GM23338 (cell line): ENCODE measurements around the gene PPP1R9A. TPM values are rescaled to one million over a fixed set of nuclear protein-coding genes. Genes with fewer than 3 reads are reported as not detected.

ENCODE experiments used
- ATAC-seq: fragments of 200-7000 bp; cut with Tn5 transposase; 3 replicates; pipeline ENCODE4 v1.9.1; 2020
- DNase-seq: peaks from one replicate; pipeline ENCODE4 v3.0.0-alpha.2; 2015; ENCODE audit warnings: low spot score
- H2AFZ ChIP-seq: fragments of 200-600 bp; sonication (generic); 2 replicates; pipeline ENCODE4 v1.8.0; 2016; ENCODE audit warnings: antibody characterized with exemption, mild to moderate bottlenecking, moderate library complexity
- H3F3A ChIP-seq: fragments of 200-600 bp; sonication (generic); replicated peaks from 2 replicates; pipeline ENCODE4 v1.8.0; 2017; ENCODE audit warnings: antibody characterized with exemption, mixed run types, low read depth
- H3K27ac ChIP-seq: fragments of 200-600 bp; sonication (generic); 2 replicates; pipeline ENCODE4 v1.6.1; 2016; ENCODE audit warnings: low read depth
- H3K27me3 ChIP-seq: fragments of 200-600 bp; sonication (generic); 2 replicates; pipeline ENCODE4 v1.8.0; 2016; ENCODE audit warnings: mild to moderate bottlenecking, mixed run types, moderate library complexity; ENCODE audit not compliant: insufficient read depth
- H3K36me3 ChIP-seq: fragments of 200-600 bp; sonication (generic); 2 replicates; pipeline ENCODE4 v1.8.0; 2016; ENCODE audit warnings: mild to moderate bottlenecking; ENCODE audit not compliant: insufficient read depth
- H3K4me1 ChIP-seq: fragments of 200-600 bp; sonication (generic); 2 replicates; pipeline ENCODE4 v1.8.0; 2016; ENCODE audit warnings: mild to moderate bottlenecking, moderate library complexity; ENCODE audit not compliant: insufficient read depth
- H3K4me2 ChIP-seq: fragments of 200-600 bp; sonication (generic); 2 replicates; pipeline ENCODE4 v1.7.1; 2017; ENCODE audit warnings: mixed run types
- H3K4me3 ChIP-seq: fragments of 200-600 bp; sonication (generic); 2 replicates; pipeline ENCODE4 v1.6.1; 2016; ENCODE audit warnings: mixed run types
- H3K79me2 ChIP-seq: fragments of 200-600 bp; sonication (generic); replicated peaks from 2 replicates; pipeline ENCODE4 v1.8.0; 2017; ENCODE audit warnings: mild to moderate bottlenecking; ENCODE audit not compliant: insufficient read depth
- H3K9me2 ChIP-seq: fragments of 200-600 bp; sonication (generic); 2 replicates; pipeline ENCODE4 v1.8.0; 2017; ENCODE audit not compliant: insufficient read depth
- H4K20me1 ChIP-seq: fragments of 200-600 bp; sonication (generic); replicated peaks from 2 replicates; pipeline ENCODE4 v1.8.0; 2017; ENCODE audit warnings: mild to moderate bottlenecking; ENCODE audit not compliant: insufficient read depth
- H3K27ac Mint-ChIP-seq: 2 replicates; pipeline ENCODE4 v1.8.0; 2020; ENCODE audit warnings: inconsistent platforms, mild to moderate bottlenecking, moderate library complexity, mixed read lengths
- H3K27me3 Mint-ChIP-seq: 3 replicates; pipeline ENCODE4 v1.8.0; 2022; ENCODE audit warnings: low read depth, mild to moderate bottlenecking, moderate library complexity, mixed read lengths, inconsistent platforms; ENCODE audit not compliant: insufficient read depth, poor library complexity
- H3K36me3 Mint-ChIP-seq: 3 replicates; pipeline ENCODE4 v1.8.0; 2021; ENCODE audit warnings: low read depth, mild to moderate bottlenecking, inconsistent platforms, moderate library complexity, mixed read lengths
- H3K4me1 Mint-ChIP-seq: 3 replicates; pipeline ENCODE4 v1.8.0; 2020; ENCODE audit warnings: mild to moderate bottlenecking, inconsistent platforms, mixed read lengths
- H3K4me3 Mint-ChIP-seq: 3 replicates; pipeline ENCODE4 v1.8.0; 2021; ENCODE audit warnings: moderate library complexity, mild to moderate bottlenecking, inconsistent platforms, mixed read lengths
- H3K9me3 Mint-ChIP-seq: 3 replicates; pipeline ENCODE4 v1.8.0; 2020; ENCODE audit warnings: moderate library complexity, mild to moderate bottlenecking, inconsistent platforms, mixed read lengths
- CREB1 ChIP-seq: fragments of 250-450 bp; sonication (Bioruptor Pico); IDR thresholded peaks from 2 replicates; pipeline ENCODE4 v1.5.0; 2020; ENCODE audit warnings: low read depth, mild to moderate bottlenecking, moderate library complexity
- CTCF ChIP-seq, 2 experiments: fragments of 200-600 bp in 1 of 2; sonication (generic) in 1 of 2; conservative IDR thresholded peaks; 2 replicates each; pipeline versions ENCODE4 v1.5.1 to v1.6.1; 2016 to 2017; ENCODE audit warnings: antibody characterized with exemption in 2 of 2, low read depth in 2 of 2, mild to moderate bottlenecking in 2 of 2, moderate library complexity in 1 of 2
- EZH2 ChIP-seq: fragments of 200-600 bp; sonication (generic); IDR thresholded peaks from one replicate; pipeline ENCODE4 v1.8.0; 2017; ENCODE audit warnings: antibody characterized with exemption, mild to moderate bottlenecking, low read depth; ENCODE audit not compliant: unreplicated experiment
- JUNB ChIP-seq: IDR thresholded peaks from one replicate; pipeline ENCODE4 v1.6.1; 2016; ENCODE audit warnings: antibody characterized with exemption; ENCODE audit not compliant: unreplicated experiment
- POLR2AphosphoS5 ChIP-seq: IDR thresholded peaks from 2 replicates; pipeline ENCODE4 v1.6.1; 2016; ENCODE audit warnings: antibody characterized with exemption, low read depth
- STAT1 ChIP-seq: IDR thresholded peaks from one replicate; pipeline ENCODE4 v1.6.1; 2016; ENCODE audit warnings: antibody characterized with exemption; ENCODE audit not compliant: unreplicated experiment
- ZNF114 ChIP-seq: fragments of 250-450 bp; sonication (Bioruptor Pico); IDR thresholded peaks from 2 replicates; pipeline ENCODE4 v1.5.0; 2020; ENCODE audit warnings: mild to moderate bottlenecking, moderate library complexity
- ZNF462 ChIP-seq: fragments of 250-450 bp; sonication (Bioruptor Pico); IDR thresholded peaks from 2 replicates; pipeline ENCODE4 v1.5.0; 2020; ENCODE audit warnings: mild to moderate bottlenecking, moderate library complexity
- polyA plus RNA-seq: library from polyadenylated mRNA; unstranded; fragments of >200 nt; fragmentation: Nextera tagmentation; extraction: Ambion mirVana; gene quantifications from 2 replicates; pipeline ENCODE4 v1.2.1, GENCODE V29; 2016
- total RNA-seq: library from RNA; depleted of rRNA; stranded (reverse); fragments of >200 nt; shearing (Covaris generic); gene quantifications from 2 replicates; pipeline ENCODE4 v1.2.3, GENCODE V29; 2014

Gene PPP1R9A
- total and polyA plus RNA-seq, 2 experiments from 2014 or later: 10.6 to 31.8 TPM

GRCh38 chr7:94888995-94889523 lies 18.3 kb upstream of the PPP1R9A start:
- H3K9me3 Mint-ChIP-seq: no peaks in the 10 kb centered on the region
- Histone ChIP-seq H4K20me1 (no peaks in the 10 kb centered on the region), H3K27ac (no peak overlapping the region), H3K9me2 (peaks cover 5% of the 10 kb centered on the region; the same call in 1 of the 2 replicates), H3K4me3 (no peak overlapping the region), H3K79me2 (no peaks in the 10 kb centered on the region), H3K36me3 (no peaks in the 10 kb centered on the region), H2AFZ (no peak overlapping the region; the same call in 1 of the 2 replicates), H3K27me3 (no peaks in the 10 kb centered on the region), H3K4me2 (no peak overlapping the region), H3K4me1 (no peaks in the 10 kb centered on the region), H3F3A (no peaks in the 10 kb centered on the region)
- H3K27ac Mint-ChIP-seq: no peak overlapping the region
- H3K4me1 Mint-ChIP-seq: no peaks in the 10 kb centered on the region
- DNase-seq: no peak
- no peak for TF ChIP-seq CREB1
- TF ChIP-seq POLR2AphosphoS5: no peak
- no peak for TF ChIP-seq ZNF462
- TF ChIP-seq EZH2: no peak
- no peak for TF ChIP-seq CTCF (conservative IDR thresholded peaks at IDR 0.05; ENCODE audit: low read depth in 2 of 2)
- no peak for TF ChIP-seq STAT1
- no peak for TF ChIP-seq ZNF114 (CRISPR knock-in tag)
- no peak for TF ChIP-seq JUNB
- no peak for ATAC-seq
- H3K36me3 Mint-ChIP-seq: no peaks in the 10 kb centered on the region; the same call in 2 of the 3 replicates
- peaks cover 3% of the 10 kb centered on the region for H3K27me3 Mint-ChIP-seq
- H3K4me3 Mint-ChIP-seq: no peak overlapping the region
